Vagina (tissue), 2 donors: ENCODE data around the gene SLC8A1.

Experiments used
- POLR2A ChIP-seq, 2 donors: fragments of 450-650 bp; IDR thresholded peaks; one replicate each; pipeline ENCODE4 v1.6.1; 2017; ENCODE audit warnings: antibody characterized with exemption in 2 of 2, mild to moderate bottlenecking in 2 of 2, moderate library complexity in 2 of 2
- POLR2AphosphoS5 ChIP-seq, 2 donors: sonication (generic); formaldehyde crosslinking; IDR thresholded peaks; one replicate each; pipeline ENCODE4 v1.9.0; 2017; ENCODE audit warnings: antibody characterized with exemption in 2 of 2, mild to moderate bottlenecking in 2 of 2, low read depth in 1 of 2; ENCODE audit not compliant: insufficient read depth in 1 of 2

DNA sequence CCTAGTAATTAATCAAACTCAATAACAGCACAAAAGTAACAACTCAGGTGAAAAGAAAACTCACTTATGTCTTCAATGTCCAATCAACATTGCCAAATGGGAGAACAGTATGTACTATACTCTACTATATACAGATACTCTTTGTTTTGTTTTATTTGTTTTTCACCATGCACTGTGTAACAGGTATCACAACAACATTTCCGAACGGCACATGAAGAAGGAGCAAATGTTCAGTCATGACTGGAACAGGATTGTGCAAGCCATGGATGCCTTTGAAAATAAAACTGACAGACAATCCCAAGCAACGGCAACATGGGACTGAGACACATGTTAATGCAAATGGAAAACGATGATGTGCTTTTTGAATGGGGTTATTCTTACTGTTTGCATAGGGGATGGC lies 337.9 kb downstream of the SLC8A1 start:
- no peak for TF ChIP-seq POLR2A (IDR thresholded peaks at IDR 0.05)
- peak in 1 of 2 donors; percentile 8 for TF ChIP-seq POLR2AphosphoS5 (IDR thresholded peaks at IDR 0.05; ENCODE audit: insufficient read depth in 1 of 2, low read depth in 1 of 2)
